A549 (cell line): ENCODE measurements around the gene SNAP29. TPM values are rescaled to one million over a fixed set of nuclear protein-coding genes. Genes with fewer than 3 reads are reported as not detected.

ENCODE experiments used
- ATAC-seq, 2 experiments: fragments of 200-7000 bp in 1 of 2; fragments of >200 bp in 1 of 2; cut with Nextera tagmentation in 1 of 2; cut with Tn5 transposase in 1 of 2; 3 replicates each; pipeline versions ENCODE4 v1.8.0 to v1.9.1; 2018 to 2020; ENCODE audit warnings: mild to moderate bottlenecking in 1 of 2, moderate library complexity in 1 of 2
- CTCF ChIA-PET: fragments of 300-600 bp; sonication (Branson Sonifier 250); formaldehyde crosslinking; extraction: SDS; loops from one replicate; lab custom pipeline; 2021; ENCODE audit warnings: antibody characterized with exemption, inconsistent platforms; lab: Yijun Ruan, JAX
- POLR2A ChIA-PET: fragments of 350-600 bp; formaldehyde crosslinking; extraction: SDS; loops from one replicate; lab custom pipeline; 2021; ENCODE audit warnings: antibody characterized with exemption, inconsistent platforms; lab: Yijun Ruan, JAX
- DNase-seq, 2 experiments: peaks; one replicate each; pipeline versions ENCODE4 v3.0.0 to v3.0.0-alpha.2; 2011 to 2016; ENCODE audit warnings: low read depth in 1 of 2, low spot score in 1 of 2
- FAIRE-seq: peaks from 2 replicates; lab custom pipeline; 2011; peaks lifted over from hg19 to GRCh38; lab: Jason Lieb, UNC
- H3K27ac ChIP-seq, 2 experiments: fragments of >200 bp; sonication (Bioruptor Twin); formaldehyde crosslinking; 3 replicates each; pipeline ENCODE4 v1.5.1; 2016 to 2017
- H3K4me1 ChIP-seq: fragments of >200 bp; sonication (Bioruptor Twin); formaldehyde crosslinking; 3 replicates; pipeline ENCODE4 v1.6.1; 2016
- H3K4me2 ChIP-seq: fragments of >200 bp; sonication (Bioruptor Twin); formaldehyde crosslinking; 3 replicates; pipeline ENCODE4 v1.6.1; 2016
- H3K4me3 ChIP-seq: fragments of >200 bp; sonication (Bioruptor Twin); formaldehyde crosslinking; 3 replicates; pipeline ENCODE4 v1.5.1; 2016
- H3K9me3 ChIP-seq: fragments of >200 bp; sonication (Bioruptor Twin); formaldehyde crosslinking; 3 replicates; pipeline ENCODE4 v1.6.1; 2016
- BCL3 ChIP-seq: fragments of >200 bp; sonication (Bioruptor Twin); formaldehyde crosslinking; IDR thresholded peaks from 3 replicates; pipeline ENCODE4 v1.6.1; 2016
- BHLHE40 ChIP-seq: IDR thresholded peaks from 2 replicates; pipeline ENCODE4 v1.6.1; 2012; ENCODE audit warnings: low read depth, low read length, inconsistent platforms
- CEBPB ChIP-seq, 2 experiments: fragments of >200 bp in 1 of 2; sonication (Bioruptor Twin) in 1 of 2; formaldehyde crosslinking in 1 of 2; IDR thresholded peaks; 2 replicates each; pipeline ENCODE4 v1.6.1; 2012 to 2016
- ELK1 ChIP-seq: fragments of 150-350 bp; IDR thresholded peaks from 2 replicates; pipeline ENCODE4 v1.6.1; 2014; ENCODE audit warnings: low read depth, mild to moderate bottlenecking, low read length
- EP300 ChIP-seq, 2 experiments: fragments of >200 bp; sonication (Bioruptor Twin); formaldehyde crosslinking; IDR thresholded peaks; 2 replicates in 1 of 2; 3 replicates in 1 of 2; pipeline ENCODE4 v1.6.1; 2016 to 2017
- FOSL2 ChIP-seq, 2 experiments: fragments of 450-650 bp in 1 of 2; fragments of >200 bp in 1 of 2; sonication (Bioruptor Twin) in 1 of 2; formaldehyde crosslinking; IDR thresholded peaks; 2 replicates each; pipeline versions ENCODE4 v1.5.0 to v1.6.1; 2016 to 2020; ENCODE audit warnings: mild to moderate bottlenecking in 1 of 2, moderate library complexity in 1 of 2
- HES2 ChIP-seq: fragments of >200 bp; sonication (Bioruptor Twin); formaldehyde crosslinking; IDR thresholded peaks from 2 replicates; pipeline ENCODE4 v1.6.1; 2016
- HMGXB4 ChIP-seq: fragments of 250-450 bp; sonication (Bioruptor Pico); IDR thresholded peaks from 2 replicates; pipeline ENCODE4 v1.5.0; 2021; ENCODE audit warnings: mild to moderate bottlenecking, moderate library complexity, borderline replicate concordance
- HOXB13 ChIP-seq: fragments of 250-450 bp; sonication (Bioruptor Pico); IDR thresholded peaks from 2 replicates; pipeline ENCODE4 v1.5.0; 2020; ENCODE audit warnings: low read depth, mild to moderate bottlenecking, moderate library complexity
- HOXB5 ChIP-seq: fragments of 250-450 bp; sonication (Bioruptor Pico); IDR thresholded peaks from 2 replicates; pipeline ENCODE4 v1.5.0; 2020; ENCODE audit warnings: mild to moderate bottlenecking, moderate library complexity
- JUN ChIP-seq, 2 experiments: fragments of >200 bp; sonication (Bioruptor Twin); formaldehyde crosslinking; IDR thresholded peaks; 2 replicates in 1 of 2; 3 replicates in 1 of 2; pipeline ENCODE4 v1.6.1; 2016 to 2017
- JUNB ChIP-seq: fragments of >200 bp; sonication (Bioruptor Twin); formaldehyde crosslinking; IDR thresholded peaks from 2 replicates; pipeline ENCODE4 v1.6.1; 2016
- KDM1A ChIP-seq: fragments of 200-600 bp; sonication (generic); IDR thresholded peaks from 2 replicates; pipeline ENCODE4 v1.6.1; 2016; ENCODE audit warnings: low read depth, mild to moderate bottlenecking
- MAZ ChIP-seq: fragments of 150-350 bp; IDR thresholded peaks from 2 replicates; pipeline ENCODE4 v1.6.1; 2014; ENCODE audit warnings: antibody characterized with exemption, low read depth, low read length, borderline replicate concordance
- MYC ChIP-seq: IDR thresholded peaks from 2 replicates; pipeline ENCODE4 v1.6.1; 2012; ENCODE audit warnings: mild to moderate bottlenecking, inconsistent platforms, low read length, improper control_type of control experiment, borderline replicate concordance
- PBX3 ChIP-seq: IDR thresholded peaks from 2 replicates; pipeline ENCODE4 v1.6.1; 2012
- RARB ChIP-seq: fragments of 250-450 bp; sonication (Bioruptor Pico); IDR thresholded peaks from 2 replicates; pipeline ENCODE4 v1.8.0; 2021; ENCODE audit warnings: mild to moderate bottlenecking, moderate library complexity
- USF2 ChIP-seq: fragments of 450-650 bp; IDR thresholded peaks from 2 replicates; pipeline ENCODE4 v1.6.1; 2014; ENCODE audit warnings: antibody characterized with exemption
- WGBS: methylation state at CpG from one replicate; pipeline ENCODE4 v1.1.6; 2017; ENCODE audit errors: missing lambda C conversion rate; 5-methylcytosine and 5-hydroxymethylcytosine counted together
- polyA plus RNA-seq, 4 experiments: library from polyadenylated mRNA; depleted of rRNA in 3 of 4; stranded (reverse); fragments of >200 nt; fragmentation: RNase III in 1 of 4; extraction: RNeasy Plus Mini Kit Qiagen cat#74134 plus additional on column Dnase treatment in 1 of 4; gene quantifications; 2 replicates in 3 of 4; 3 replicates in 1 of 4; pipeline ENCODE4 v1.2.3, GENCODE V29; 2011 to 2017

The SNAP29 gene
- polyA plus RNA-seq, 2 of the 4 experiments (the other 2 are of a cell fraction) = 14.2 to 20.1 TPM

GRCh38 chr22:20904008-20904979 is 45.5 kb downstream of the SNAP29 start:
- peak overlapping the region; percentile 62 to 86 for H3K27ac ChIP-seq
- POLR2A ChIA-PET = interaction anchor here (0.6 to 0.7 kb wide), 2 partner anchors 9 to 19 kb away, joined by 3 read pairs; no protein-coding TSS in a partner anchor
- CTCF ChIA-PET = interaction anchor here (0.9 to 5.0 kb wide), 4 partner anchors 11 to 52 kb away, joined by 3 to 31 read pairs (median 16); partner anchors contain the start of gene CRKL
- peak overlapping the region; percentile 35 for H3K4me2 ChIP-seq
- TF ChIP-seq JUN (IDR thresholded peaks at IDR 0.05) (peak; percentile 46 to 54; a peak in 3 of 5 replicates), JUNB (peak; percentile 72), BHLHE40 (no peak), FOSL2 (IDR thresholded peaks at IDR 0.05) (peak; percentile 70; the same call in 1 of the 2 replicates), FOSL2 (CRISPR knock-in tag; IDR thresholded peaks at IDR 0.05) (peak; percentile 90), HES2 (peak; percentile 98), HOXB13 (CRISPR knock-in tag) (no peak), HOXB5 (CRISPR knock-in tag) (no peak), EP300 (IDR thresholded peaks at IDR 0.05) (peak in 1 of 2 experiments; percentile 26; a peak in 1 of 5 replicates), CEBPB (IDR thresholded peaks at IDR 0.05) (peak; percentile 97 to 98), MYC (no peak), KDM1A (no peak), MAZ (no peak), HMGXB4 (CRISPR knock-in tag) (no peak), RARB (CRISPR knock-in tag) (no peak), USF2 (no peak), PBX3 (no peak), BCL3 (peak; percentile 35; the same call in 1 of the 3 replicates), ELK1 (no peak)
- H3K4me1 ChIP-seq = peaks cover 23% of the 10 kb centered on the region
- DNase-seq = peak; percentile 48 to 82
- 58% methylated on average over 7 of the region's 7 CpGs for WGBS
- no peak for FAIRE-seq
- H3K4me3 ChIP-seq = no peak overlapping the region
- peak; percentile 82 to 99 for ATAC-seq
- H3K9me3 ChIP-seq = no peaks in the 10 kb centered on the region
